ENCODE data around the gene SIRPG. TPM values are rescaled to one million over a fixed set of nuclear protein-coding genes. Genes with fewer than 3 reads are reported as not detected.

Gene SIRPG
- total RNA-seq, 1 donor from 2014 or later = not detected

DNA sequence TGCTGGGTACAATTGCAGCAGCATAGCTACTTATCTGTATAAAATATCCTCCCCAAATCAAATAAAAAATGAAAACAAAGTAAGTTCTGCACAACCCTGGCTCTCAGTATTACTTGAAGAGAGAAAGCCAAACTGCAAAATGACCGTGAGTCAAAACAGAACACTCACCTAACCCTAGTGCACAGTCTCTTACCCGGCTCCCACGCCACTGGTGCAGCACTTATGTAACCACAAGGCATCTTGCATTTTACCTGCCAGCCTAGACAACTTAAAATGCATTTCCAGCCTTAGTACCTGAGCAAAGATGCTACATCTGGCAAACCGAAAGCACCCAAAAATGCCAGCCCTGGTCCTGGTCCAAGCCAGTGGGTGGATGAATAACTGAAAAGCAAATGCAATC lies 25.4 kb downstream of the SIRPG start:
- Histone ChIP-seq H3K4me1 (no peaks in the 10 kb centered on the region), H3K27me3 (no peaks in the 10 kb centered on the region), H3K36me3 (no peaks in the 10 kb centered on the region), H3K9me3 (no peaks in the 10 kb centered on the region), H3K4me3 (no peak overlapping the region), H3K27ac (no peak overlapping the region)
- no peak for DNase-seq (ENCODE audit: extremely low spot score in 2 of 2)
- intact Hi-C loops (cut with DNase I) = no loop called here
- TF ChIP-seq POLR2AphosphoS5 (IDR thresholded peaks at IDR 0.05; ENCODE audit: insufficient read depth in 1 of 2, low read depth in 1 of 2) (no peak), POLR2A (IDR thresholded peaks at IDR 0.05) (no peak)
- TF ChIP-seq, protein P1, sequence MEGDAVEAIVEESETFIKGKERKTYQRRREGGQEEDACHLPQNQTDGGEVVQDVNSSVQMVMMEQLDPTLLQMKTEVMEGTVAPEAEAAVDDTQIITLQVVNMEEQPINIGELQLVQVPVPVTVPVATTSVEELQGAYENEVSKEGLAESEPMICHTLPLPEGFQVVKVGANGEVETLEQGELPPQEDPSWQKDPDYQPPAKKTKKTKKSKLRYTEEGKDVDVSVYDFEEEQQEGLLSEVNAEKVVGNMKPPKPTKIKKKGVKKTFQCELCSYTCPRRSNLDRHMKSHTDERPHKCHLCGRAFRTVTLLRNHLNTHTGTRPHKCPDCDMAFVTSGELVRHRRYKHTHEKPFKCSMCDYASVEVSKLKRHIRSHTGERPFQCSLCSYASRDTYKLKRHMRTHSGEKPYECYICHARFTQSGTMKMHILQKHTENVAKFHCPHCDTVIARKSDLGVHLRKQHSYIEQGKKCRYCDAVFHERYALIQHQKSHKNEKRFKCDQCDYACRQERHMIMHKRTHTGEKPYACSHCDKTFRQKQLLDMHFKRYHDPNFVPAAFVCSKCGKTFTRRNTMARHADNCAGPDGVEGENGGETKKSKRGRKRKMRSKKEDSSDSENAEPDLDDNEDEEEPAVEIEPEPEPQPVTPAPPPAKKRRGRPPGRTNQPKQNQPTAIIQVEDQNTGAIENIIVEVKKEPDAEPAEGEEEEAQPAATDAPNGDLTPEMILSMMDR (IDR thresholded peaks at IDR 0.05) = no peak

DNA sequence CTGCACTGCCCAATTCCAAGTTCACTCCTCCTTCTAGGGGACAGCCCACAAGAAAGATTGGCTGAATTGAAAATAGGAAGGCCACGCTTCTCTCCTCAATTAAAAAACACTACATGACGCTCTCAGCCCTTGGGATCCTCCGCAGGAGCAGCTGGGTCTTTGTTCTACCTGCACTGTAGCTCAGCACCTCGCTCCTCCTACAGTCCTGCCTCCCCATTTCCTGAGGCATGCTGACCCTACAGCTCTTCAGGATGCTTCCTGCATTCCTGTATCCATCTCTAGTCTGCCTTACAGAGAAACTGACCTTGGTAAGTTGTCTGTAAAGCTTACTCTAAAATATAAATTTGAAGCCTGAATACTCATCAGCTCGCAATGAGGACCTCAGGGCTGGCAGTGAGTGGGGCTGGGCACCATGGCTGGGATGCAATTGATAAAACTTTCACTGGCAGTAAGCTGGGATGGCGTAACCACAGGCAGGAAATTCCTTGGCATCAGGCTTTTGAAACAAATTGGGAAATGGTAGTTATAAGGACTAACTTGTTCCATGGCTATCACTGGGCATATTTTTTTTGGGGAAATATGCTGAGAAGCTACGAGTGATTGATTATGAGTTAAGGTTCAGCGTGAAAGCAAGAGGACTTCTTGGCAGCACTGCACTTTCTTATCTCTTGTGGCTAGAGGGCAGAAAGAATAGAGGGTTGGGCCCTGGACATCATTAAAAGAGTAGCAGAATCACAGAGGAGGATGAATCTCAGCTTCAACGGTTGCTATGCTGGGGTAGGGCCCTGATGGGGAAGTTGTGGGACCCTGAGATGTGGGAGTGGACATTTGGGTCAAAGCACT lies 26.0 kb downstream of the SIRPG start:
- DNase-seq (ENCODE audit: extremely low spot score in 2 of 2) = peak in 1 of 2 donors; percentile 54
- Histone ChIP-seq H3K27ac (no peak overlapping the region), H3K9me3 (no peaks in the 10 kb centered on the region), H3K4me1 (no peaks in the 10 kb centered on the region), H3K4me3 (no peak overlapping the region), H3K36me3 (no peaks in the 10 kb centered on the region), H3K27me3 (no peaks in the 10 kb centered on the region)
- TF ChIP-seq POLR2AphosphoS5 (IDR thresholded peaks at IDR 0.05; ENCODE audit: insufficient read depth in 1 of 2, low read depth in 1 of 2) = no peak
- TF ChIP-seq, protein P1 (IDR thresholded peaks at IDR 0.05) = no peak
- TF ChIP-seq POLR2A (IDR thresholded peaks at IDR 0.05) = no peak
- intact Hi-C loops (cut with DNase I) = loop anchor here (1.0 kb wide), 1 partner anchor 37 kb away; no protein-coding TSS in a partner anchor

DNA sequence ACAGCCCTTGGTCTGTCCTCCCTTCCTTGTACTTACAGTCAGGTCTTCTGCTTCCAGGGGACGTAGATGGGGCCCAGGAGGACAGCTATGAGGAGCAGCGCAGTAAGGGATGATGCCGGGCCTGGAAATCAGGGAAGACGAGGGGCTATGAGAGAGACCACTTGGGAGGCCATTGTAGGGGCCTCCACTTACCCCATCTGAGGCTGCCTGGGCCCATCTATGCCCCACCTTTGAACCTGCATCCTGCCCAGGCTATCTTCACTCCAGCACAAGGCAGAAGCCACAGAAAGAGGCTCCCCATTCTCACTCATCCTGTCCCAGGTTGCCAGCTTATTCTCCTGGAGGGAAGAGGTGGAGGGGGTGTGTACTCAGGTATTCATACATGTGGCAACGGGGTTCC lies 27.4 kb downstream of the SIRPG start:
- Histone ChIP-seq H3K4me1 (no peaks in the 10 kb centered on the region), H3K27ac (no peak overlapping the region), H3K36me3 (no peaks in the 10 kb centered on the region), H3K4me3 (no peak overlapping the region), H3K9me3 (no peaks in the 10 kb centered on the region), H3K27me3 (no peaks in the 10 kb centered on the region)
- no peak for TF ChIP-seq POLR2AphosphoS5 (IDR thresholded peaks at IDR 0.05; ENCODE audit: insufficient read depth in 1 of 2, low read depth in 1 of 2)
- TF ChIP-seq, protein P1 (IDR thresholded peaks at IDR 0.05) = no peak
- no peak for TF ChIP-seq POLR2A (IDR thresholded peaks at IDR 0.05)
- DNase-seq (ENCODE audit: extremely low spot score in 2 of 2) = peak in 1 of 2 donors; percentile 56
- intact Hi-C loops (cut with DNase I) = no loop called here

DNA sequence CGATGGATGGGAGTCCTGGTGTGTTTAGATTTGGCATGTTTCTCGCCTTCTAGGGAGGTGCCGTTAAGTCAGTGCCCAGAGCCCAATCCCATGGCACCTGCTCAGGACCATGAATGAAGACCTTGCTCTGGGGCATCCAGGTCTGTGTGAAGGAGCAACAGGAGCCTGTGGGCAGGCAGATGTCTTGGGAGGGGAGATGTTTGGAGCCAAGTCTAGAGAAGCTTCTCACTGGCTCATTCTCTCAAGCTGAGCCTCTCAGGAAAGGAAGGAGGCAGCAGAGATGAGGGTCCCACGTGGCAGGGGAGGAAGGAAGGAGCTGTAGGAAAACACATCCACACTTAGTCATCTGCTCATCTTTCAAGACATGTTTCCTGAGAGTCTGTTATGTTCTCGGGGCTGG lies 28.3 kb downstream of the SIRPG start:
- H3K27me3 ChIP-seq = no peaks in the 10 kb centered on the region
- peak in 1 of 2 donors; percentile 76 for DNase-seq (ENCODE audit: extremely low spot score in 2 of 2)
- H3K27ac ChIP-seq = no peak overlapping the region
- intact Hi-C loops (cut with DNase I) = no loop called here
- no peaks in the 10 kb centered on the region for H3K36me3 ChIP-seq
- TF ChIP-seq, protein P1 (IDR thresholded peaks at IDR 0.05) = no peak
- no peak for TF ChIP-seq POLR2AphosphoS5 (IDR thresholded peaks at IDR 0.05; ENCODE audit: insufficient read depth in 1 of 2, low read depth in 1 of 2)
- TF ChIP-seq POLR2A (IDR thresholded peaks at IDR 0.05) = no peak
- no peak overlapping the region for H3K4me3 ChIP-seq
- no peaks in the 10 kb centered on the region for H3K4me1 ChIP-seq
- H3K9me3 ChIP-seq = no peaks in the 10 kb centered on the region

DNA sequence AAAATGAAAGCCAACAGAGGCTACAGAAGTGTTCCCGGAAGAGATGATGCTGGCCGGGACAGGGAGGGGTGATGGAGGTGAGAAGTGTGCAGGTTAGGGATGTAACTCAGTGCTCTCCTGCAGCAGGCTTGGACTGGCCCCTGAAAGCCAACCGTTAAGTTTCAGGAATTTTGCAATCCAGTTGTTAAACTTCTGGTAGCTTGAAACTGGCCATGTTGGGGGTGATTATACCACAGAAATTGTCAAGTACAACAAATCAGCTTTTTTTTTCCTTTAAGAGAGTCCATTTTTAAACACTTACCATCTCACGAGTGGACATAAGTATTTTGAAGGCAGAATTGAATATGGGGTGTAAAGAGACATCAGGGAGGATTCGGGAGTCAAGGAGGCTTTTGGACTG lies 29.0 kb downstream of the SIRPG start:
- no peak for TF ChIP-seq POLR2A (IDR thresholded peaks at IDR 0.05)
- TF ChIP-seq, protein P1 (IDR thresholded peaks at IDR 0.05) = no peak
- no peak for TF ChIP-seq POLR2AphosphoS5 (IDR thresholded peaks at IDR 0.05; ENCODE audit: insufficient read depth in 1 of 2, low read depth in 1 of 2)
- intact Hi-C loops (cut with DNase I) = no loop called here
- Histone ChIP-seq H3K4me1 (no peaks in the 10 kb centered on the region), H3K27me3 (no peaks in the 10 kb centered on the region), H3K9me3 (no peaks in the 10 kb centered on the region), H3K4me3 (no peak overlapping the region), H3K36me3 (no peaks in the 10 kb centered on the region), H3K27ac (no peak overlapping the region)
- no peak for DNase-seq (ENCODE audit: extremely low spot score in 2 of 2)

Measured in vagina (tissue), 2 donors.